Activated T-cell treated with anti-CD3 and anti-CD28 coated beads for 4 hours (primary cell): ENCODE measurements around the gene TMED1.

Experiments used
- DNase-seq: peaks from one replicate; pipeline ENCODE4 v3.0.0-alpha.2; 2020

Gene TMED1

DNA sequence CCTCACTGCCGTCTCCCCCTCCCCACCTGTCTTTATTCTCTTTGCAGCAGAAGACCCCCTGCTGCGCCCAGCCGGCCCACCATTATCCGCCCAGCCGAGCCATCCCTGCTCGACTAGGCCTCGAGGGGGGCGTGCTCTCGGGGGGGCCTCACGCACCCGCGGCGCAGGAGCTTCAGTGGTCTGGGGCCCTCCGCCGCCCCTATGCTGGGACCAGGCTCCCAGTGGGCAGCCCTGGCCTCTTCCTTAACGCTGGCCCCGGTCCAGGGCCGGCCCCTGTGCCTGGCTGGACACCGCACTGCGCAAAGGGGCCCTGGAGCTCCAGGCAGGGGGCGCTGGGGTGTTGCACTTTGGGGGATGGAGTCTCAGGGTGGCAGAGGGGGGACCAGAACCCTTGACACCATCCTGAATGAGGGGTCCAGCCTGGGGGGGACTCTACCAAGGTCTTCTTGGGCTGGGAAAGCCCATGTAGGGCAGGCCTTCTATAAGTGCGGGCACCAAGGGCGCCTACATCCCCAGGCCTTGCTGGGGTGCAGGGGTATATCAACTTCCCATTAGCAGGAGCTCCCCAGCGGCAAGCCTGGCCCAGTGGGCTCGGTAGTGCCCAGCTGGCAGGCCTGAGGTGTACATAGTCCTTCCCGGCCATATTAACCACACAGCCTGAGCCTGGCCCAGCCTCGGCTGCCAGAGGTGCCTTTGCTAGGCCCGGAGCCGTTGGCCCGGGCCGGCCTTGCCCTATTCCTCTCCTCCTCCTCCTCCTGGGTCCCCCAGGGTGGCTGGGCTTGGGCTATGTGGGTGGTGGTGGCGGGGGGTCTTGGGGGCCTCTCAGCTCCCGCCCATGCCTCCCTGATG lies 4.9 kb downstream of the TMED1 start:
- no peak for DNase-seq

DNA sequence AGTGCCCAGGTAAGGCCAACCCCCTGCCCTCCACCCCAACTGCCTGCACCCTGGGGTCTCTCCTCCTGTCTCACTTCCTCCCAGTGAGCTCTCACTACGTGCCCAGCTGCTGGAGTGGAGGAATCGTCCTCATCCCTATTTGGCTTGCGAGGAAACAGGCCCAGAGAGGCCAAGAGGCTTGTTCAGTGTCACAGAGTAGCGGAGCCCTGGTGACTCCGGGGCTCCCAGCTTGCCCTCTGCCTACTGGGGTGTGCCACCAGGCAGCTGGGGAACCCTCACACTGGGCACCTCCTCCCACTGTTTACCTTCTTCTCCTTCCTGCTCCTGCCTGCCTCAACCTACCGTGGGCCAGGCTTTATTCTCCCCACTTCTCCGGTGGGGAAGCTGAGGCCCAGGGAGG lies 5.6 kb downstream of the TMED1 start:
- no peak for DNase-seq

DNA sequence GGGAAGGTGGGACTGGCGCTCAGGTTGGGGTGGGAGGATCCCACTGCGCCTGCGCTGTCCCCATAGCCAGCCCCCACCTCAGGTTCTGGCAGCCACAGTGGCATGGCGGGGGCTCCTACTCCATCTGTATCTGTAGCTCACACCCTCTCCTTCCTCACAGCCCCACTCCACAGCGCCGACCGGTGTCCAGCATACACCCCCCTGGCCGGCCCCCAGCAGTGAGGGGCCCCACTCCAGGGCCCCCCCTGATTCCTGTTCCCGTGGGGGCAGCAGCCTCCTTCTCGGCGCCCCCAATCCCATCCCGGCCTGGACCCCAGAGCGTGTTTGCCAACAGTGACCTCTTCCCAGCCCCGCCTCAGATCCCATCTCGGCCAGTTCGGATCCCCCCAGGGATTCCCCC lies 6.0 kb downstream of the TMED1 start:
- DNase-seq: no peak

DNA sequence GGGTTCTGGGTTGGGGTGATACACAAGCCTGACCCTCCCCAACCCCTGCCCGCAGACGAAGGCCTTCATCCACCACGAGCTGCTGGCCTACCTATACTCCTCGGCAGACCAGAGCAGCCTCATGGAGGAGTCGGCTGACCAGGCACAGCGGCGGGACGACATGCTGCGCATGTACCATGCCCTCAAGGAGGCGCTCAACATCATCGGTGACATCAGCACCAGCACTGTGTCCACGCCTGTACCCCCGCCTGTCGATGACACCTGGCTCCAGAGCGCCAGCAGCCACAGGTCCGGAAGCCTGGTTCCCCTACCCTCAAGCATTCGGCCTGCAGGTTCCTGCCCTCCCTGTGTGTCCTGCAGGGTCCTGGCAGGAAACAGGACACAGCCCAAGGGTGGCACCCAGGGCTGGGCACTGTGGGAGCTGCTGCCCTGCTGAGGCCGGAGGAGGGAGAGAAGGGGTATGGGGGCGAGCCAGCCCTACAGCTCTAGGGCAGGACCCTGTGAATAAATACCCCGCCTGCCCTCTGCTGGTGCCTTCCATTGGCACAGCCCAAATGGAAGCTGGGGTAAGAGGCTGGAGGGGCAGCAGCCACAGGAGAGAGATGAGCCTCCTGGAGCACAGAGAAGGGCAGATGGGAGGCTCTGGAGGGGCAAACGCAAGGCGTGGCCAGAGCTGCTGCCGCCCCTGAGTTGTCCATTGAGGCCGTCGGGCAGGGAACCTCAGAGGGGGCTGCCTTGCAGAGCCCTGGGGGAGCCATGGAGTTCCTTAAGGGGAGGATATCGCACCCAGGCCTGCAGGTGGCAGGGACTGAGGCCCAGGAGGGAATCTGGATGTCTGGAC lies 6.8 kb downstream of the TMED1 start:
- DNase-seq: no peak

DNA sequence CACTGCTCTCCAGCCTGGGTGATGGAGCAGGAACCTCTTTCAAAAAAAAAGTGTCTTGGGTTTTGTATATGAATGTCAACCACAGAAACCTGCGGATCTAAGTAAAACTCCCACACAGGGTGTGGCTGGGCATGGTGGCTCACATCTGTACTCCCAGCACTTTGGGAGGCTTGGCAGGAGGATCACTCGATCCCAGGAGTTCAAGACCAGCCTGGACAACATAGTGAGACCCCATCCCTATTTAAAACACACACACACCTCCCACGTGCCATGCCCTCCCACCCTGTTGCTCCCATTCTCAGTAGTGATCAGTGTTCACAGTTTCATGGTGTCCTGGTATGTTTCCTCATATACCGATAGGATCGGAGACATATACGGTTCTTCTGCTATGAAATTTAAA lies 9.2 kb downstream of the TMED1 start:
- DNase-seq: no peak

DNA sequence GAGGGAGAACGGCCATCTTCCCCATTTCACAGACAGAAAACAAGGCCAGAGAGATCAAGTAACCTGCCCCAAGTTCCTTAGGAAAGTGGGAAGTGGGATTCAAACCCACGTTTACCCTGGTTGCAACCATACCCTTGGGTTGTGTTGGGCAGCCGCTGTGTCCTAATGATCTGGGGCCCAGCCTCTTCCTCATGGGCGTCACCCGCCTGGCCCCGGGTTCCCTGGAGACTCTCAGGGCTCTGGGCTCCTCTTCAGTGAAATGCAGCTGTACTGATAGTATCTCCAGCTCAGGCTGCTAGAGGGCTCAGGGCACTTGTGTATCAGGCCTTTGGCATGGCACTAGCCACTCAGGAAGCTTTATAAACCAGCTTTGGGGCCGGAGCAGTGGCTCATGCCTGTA lies 9.8 kb downstream of the TMED1 start:
- DNase-seq: no peak

DNA sequence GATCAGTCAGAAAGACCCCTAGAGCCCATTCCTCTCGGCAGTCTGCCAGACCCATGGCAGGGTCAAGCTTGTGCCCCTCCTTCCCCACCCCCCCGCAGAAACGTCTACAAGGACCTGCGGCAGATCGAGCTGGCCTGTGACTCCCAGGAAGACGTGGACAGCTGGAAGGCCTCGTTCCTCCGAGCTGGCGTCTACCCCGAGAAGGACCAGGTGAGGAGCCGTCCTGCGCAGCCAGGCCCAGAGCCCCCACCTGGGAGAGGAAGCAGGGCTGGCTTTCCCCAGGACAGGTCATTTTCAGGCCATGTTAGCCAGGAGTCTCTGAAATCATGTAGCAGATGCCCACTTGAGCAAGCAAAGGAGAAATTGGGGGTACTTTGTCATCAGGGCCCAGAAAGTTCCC lies 12.3 kb downstream of the TMED1 start:
- DNase-seq: no peak

DNA sequence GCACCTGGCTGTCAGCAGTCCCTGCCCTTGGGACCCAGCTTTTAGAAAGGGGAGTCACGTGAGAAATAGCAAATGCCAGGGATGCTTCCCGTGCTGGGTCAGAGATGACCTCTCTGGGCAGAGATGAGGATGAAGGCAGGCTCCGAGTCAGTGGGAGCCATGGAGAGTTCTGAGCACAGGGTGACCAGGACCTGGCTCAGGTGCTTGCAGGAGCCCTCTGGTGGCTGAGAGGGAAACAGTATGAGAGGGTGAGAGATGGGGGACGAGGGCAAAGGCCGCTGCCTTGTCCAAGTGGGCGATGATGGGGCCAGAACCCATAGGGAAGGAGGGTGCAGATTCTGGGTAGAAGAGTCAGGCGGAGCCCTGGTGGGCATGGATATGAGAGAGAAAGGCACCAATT lies 15.8 kb downstream of the TMED1 start:
- no peak for DNase-seq

DNA sequence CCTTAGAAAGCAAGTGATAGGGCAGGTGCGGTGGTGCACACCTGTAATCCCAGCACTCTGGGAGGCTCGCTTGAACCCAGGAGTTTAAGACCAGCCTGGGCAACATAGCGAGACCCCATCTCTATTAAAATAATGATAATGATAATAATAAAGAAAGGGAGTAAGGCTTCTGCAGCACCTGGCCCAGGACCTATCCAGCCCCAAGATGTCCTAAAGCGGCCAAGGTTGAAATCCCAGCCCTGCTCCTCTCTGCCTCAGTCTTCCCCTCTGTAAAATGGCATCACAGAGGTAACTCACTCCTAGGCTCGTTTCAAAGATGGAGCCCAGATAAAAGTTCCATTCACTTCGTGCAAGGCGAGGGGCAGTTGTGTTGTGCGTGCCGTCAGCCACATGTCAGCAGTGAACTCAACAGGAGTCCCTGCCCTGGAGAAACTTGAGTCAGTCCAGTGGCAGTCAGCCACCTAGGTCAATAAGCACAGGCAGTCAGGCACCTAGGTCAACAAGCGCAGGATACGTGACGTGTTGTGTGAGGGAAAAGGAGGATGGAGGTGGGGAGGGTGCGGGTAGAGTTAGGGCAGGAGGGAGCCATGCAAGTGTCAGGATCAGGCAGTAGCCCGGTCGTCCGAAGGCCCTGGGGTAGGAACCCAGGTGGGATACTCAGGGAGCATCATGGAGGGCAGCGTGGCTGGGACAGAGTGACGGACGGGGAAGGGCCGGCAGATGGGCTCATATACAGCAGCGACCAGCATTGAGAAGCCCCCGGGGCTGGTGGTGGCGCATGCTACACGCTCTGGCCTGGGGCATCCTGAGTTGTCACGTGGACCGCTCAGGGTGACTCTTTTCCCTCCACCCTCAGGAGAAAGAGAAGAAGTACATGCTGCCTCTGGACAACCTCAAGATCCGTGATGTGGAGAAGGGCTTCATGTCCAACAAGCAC lies 16.6 kb downstream of the TMED1 start:
- no peak for DNase-seq

DNA sequence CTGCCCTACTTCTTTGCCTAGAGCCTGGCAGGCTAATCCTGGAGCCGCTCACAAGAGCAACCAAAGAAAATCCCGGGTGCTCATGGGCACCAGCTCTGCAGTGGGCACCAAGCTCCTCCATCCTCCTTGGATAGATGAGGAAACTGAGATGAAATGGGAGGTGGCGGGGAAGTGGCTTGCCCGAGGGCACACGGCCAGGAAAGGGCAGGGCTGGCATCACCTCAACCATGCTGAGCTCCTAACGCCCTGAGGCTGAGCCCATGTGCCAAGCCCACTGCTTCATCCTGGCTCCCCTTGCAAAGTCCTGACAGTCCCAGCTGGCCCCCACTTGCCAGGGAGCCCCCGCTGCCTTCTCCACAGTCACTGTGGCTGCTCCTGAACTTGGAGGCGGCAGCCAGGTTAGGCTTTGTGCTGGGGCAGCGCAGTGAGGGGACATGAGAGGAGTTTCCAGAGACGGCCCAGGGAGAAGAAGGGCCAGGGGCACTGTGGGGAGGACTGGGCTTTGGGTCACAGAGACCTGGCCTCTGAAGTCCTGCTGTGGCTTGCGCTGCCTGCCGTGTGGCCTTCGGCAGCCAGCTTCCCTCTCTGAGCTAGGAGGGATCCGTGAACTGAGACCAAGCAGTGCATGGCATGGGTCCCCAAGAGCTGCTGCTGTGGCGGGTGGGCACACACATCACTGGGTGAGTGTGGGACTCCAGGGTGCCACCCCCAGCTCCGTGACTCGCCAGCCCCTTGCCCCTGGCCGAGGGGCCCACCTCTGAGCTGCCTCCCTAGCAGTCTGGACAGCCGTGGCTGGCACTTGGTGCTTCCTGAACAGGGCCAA lies 17.5 kb downstream of the TMED1 start:
- no peak for DNase-seq

DNA sequence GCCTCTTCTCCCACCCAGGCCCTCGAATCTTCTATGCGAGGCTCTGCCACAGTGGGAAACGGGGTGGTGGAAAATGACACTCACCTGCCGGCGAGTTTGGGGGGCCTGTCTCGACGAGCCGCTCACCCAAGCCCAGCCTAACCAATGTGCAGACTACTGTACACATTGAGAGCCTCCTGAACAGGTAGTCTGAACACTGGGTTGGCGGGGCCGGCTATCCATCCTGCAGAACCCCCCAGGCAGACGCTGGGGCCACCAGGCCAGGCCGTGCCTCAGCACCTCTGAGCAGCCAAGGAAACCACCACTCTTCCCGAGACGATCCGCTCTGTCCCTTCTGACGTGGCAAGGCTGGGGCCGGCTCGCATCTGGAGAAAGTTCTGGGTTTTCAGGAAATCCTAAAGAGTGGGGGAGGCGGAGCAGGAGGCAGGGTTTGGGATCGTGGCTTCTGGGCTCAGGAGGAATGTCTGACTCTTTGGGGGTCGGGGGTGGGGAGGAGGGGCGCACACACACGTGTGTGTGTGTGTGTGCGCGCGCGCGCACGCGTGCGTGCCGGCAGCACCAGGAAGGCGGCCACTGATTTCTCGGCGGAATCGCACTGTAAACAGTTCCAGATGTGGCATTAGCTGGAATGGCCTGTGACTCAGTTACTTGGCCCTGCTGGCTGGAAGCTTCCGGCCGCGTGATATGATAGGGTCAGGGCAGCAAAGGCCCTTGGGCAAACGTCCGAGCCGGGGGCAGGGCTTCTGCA lies 18.5 kb downstream of the TMED1 start:
- DNase-seq: no peak

DNA sequence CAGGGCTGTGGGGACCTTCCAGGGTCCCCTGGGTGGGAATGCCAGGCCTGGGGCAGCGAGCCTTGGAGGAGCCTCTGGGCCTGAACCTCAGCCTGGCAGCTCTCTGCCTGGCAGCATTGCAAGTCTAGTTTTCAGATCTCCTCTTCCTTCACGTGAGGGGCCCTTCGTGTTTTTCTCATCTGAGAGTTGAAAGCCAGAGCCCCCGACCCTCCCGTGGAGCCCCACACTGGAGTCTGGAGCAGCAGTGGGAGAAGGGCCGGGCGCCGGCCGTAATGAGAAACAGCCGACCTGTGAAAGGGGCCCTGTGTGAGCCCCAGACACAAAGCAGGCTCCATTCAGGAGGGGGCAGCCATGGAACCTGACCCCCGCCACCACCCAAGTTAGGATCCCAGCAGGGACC lies 19.3 kb downstream of the TMED1 start:
- no peak for DNase-seq

DNA sequence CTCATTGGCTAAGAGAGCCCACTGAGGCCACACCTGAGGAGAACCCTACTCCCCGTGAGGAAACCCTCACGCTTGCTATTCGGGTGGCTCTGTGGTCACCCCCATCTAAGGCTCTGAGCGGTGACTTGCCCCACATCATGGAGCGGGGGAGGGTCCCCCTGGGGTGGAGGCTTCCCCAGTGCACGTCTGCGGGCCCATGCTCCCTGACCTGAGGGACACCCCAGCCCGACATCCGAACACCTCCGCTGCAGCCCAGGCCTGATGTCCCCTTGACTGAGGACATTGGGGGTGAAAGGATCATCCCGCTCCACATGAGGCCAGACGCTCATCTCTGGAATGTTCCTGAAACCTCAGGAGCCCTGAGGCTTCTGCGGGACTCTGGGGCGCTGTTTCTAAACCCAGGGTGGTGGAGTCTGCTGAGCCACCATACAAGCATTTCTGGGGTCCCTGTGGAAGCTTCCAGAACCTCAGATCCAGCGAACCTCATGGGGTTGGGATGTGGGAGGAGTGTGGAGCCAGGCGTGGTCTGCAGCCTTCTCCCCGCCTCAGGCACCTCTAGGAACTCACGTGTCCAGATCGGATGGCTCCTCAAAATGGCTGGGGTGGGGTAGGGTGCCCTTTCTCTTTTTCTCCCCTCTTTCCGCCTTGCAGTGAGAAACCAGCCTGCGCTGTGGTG lies 19.9 kb downstream of the TMED1 start:
- DNase-seq: no peak

DNA sequence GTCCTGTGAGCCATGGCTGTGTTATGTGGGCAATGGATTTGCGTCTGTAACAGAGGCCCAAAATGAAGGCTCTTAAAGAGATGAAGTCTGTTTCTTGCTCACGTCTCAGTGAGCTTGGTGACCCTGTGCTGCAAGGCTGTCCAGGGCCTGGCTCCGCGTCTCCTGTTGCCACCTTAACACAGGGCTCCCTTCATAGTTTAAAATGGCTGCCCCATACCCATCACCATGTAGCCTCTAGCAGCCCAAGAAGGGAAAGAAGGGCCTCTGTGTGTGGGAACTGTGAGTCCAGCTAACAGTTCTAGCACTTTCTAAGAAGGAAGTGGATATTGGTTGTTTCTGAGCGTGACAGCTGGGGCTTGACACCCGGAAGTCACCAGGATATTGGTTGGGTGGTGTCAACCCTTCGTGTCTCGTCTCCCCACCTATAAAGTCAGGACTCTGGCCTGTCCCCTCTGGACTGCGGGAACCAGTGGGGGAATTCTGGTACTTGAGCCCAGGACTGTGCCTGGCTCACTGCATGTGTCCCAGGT lies 20.9 kb downstream of the TMED1 start:
- DNase-seq: no peak

DNA sequence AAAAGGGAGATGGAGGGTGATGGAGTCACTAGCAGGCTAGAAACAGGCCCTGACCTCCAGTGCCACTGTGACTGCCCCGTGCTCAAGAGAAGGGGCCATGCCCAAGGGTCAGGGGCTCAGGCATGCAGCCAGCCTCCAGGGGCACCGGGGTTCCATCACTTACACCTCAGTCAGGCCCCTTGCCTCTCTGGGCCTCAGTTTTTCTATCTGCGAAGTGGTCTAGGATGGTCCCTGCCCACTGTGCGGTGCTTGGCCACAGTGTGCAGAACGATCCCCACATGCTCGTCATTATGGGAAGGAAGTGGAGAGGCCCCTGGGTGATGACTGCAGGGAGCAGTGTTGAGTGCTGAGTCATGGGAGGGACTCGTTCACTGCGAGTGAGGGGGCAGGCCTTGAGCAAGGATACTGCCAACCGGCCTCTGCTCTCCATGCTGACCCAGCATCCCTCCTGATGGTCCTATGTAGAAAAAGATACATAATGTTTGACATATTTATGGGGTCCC lies 23.1 kb downstream of the TMED1 start:
- no peak for DNase-seq

DNA sequence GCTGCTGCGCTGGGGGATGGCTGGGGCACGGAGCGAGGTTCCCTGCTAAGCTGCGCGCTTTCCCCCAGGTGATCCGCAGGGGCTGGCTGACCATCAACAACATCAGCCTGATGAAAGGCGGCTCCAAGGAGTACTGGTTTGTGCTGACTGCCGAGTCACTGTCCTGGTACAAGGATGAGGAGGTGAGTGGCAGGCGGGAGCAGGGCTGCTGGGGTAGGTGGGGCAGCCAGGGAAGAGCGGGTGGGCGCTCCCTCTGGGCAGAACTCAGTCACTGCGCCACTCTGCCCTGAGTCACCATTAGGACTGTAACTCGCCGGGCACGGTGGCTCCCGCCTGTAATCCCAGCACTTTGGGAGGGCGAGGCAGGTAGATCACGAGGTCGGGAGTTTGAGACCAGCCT lies 23.8 kb downstream of the TMED1 start:
- no peak for DNase-seq

DNA sequence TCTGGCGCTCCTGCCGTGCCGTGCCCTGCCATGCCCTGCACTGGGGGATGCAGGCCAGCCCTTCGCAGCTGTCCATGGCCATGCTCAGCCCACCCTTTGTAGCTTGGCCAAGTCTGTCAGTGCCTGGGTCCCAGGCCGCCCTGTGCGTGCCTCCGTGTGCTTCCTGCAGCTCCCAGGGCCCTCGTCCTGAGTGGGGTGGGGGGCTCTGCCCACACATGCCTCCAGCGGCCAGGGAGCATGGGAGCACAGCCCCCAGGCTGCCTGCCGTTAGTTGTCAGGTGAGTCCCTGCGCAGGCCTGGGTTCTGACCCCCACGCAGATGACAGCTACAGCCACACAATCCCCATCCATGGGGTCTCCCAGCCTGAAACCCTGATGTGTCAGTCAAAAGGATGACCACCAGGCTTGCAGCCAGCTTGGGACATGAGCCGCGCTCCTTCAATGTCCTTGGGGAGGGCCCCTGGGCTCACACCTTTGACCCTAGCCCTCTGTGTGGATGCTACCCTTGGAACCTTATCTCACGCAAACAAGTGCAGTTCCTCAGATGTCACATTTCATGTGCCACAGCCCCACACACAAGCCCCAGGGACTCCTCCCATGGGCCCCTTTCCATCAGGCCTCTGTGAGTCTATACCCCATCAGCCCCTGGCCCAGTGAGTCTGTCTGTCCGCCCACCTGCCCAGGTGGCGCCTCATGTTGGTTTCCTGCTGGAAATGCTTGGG lies 24.5 kb downstream of the TMED1 start:
- no peak for DNase-seq

DNA sequence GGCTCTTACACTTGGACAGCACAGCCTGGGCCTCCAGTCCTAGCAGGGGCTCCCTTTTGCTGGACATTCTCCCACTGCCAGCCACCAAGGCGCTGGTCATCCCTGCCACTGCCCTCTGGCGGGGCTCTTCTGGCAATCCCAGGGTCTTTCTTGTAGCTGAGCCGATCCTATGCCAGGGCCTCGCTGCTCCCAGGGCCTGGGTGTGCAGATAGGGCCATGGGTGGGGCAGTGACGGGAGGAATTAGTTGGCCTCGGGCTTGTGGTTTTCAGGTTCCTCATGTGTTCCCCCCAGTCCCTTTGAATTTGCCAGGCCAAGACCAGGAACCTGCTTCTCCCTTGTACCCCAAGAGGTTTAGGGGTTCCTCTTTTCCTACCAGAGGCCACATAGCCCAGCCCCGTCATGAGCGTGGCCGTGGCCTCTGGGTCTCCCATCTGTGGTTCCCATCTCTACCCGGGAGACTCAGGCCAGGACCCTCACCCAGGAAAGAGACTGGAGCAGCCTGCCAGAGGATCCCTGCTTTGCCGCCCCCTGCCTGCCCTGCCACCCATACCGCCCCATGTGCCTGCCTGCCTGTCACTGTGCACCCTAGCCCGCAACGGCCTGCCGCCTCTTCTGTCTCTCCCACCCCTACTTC lies 26.2 kb downstream of the TMED1 start:
- no peak for DNase-seq
